B cell (primary cell): ENCODE measurements around the gene ABHD16A.

Experiments
- EZH2 ChIP-seq: IDR thresholded peaks from 2 replicates; pipeline ENCODE4 v1.6.1; 2012; ENCODE audit warnings: borderline replicate concordance, low read depth, mild to moderate bottlenecking, moderate library complexity, low read length; ENCODE audit not compliant: insufficient read depth, poor library complexity, severe bottlenecking
- TF ChIP-seq, protein P1 (sequence below): fragments of 200-600 bp; IDR thresholded peaks from one replicate; pipeline ENCODE4 v1.8.0; 2022; ENCODE audit warnings: antibody characterized with exemption, mild to moderate bottlenecking

DNA sequence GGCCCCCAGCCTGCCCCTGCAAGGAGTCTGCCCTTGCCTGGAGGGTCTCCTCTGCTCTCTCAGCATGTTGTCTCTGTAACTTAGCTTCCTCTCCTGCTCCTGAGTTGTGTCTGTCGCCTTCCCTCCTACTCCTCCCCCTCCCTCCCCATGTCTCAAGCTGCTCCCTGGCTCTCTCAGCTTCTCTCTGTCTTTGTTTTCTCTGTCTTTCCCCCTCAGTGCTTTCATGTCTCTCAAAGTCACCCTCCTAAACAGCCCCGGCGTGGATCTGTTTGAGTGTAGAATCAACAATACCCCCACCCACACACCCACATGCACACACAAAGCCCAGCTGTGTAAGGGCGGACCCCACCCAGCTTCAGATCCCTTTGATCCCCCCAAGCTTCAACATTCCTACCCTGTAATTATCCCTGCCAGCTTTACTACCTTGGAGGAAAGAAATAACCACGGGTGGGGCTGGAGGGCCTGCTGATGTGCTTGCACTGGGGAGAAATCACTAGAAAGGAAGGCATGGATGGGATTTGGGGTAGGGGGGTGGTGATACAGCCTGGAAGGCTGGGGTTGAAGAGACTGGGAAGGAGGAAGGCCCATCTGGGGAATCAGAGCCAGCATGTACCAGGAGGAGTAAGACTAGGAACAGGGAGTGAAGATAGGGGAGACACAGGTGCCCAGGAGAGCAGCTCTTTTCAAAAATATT is 11.0 kb upstream of the ABHD16A start:
- TF ChIP-seq EZH2 = no peak
- TF ChIP-seq, protein P1, sequence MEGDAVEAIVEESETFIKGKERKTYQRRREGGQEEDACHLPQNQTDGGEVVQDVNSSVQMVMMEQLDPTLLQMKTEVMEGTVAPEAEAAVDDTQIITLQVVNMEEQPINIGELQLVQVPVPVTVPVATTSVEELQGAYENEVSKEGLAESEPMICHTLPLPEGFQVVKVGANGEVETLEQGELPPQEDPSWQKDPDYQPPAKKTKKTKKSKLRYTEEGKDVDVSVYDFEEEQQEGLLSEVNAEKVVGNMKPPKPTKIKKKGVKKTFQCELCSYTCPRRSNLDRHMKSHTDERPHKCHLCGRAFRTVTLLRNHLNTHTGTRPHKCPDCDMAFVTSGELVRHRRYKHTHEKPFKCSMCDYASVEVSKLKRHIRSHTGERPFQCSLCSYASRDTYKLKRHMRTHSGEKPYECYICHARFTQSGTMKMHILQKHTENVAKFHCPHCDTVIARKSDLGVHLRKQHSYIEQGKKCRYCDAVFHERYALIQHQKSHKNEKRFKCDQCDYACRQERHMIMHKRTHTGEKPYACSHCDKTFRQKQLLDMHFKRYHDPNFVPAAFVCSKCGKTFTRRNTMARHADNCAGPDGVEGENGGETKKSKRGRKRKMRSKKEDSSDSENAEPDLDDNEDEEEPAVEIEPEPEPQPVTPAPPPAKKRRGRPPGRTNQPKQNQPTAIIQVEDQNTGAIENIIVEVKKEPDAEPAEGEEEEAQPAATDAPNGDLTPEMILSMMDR = no peak
